ENCODE data around the gene SRBD1.

Gene SRBD1

GRCh38 chr2:45631319-45631718 lies 20.3 kb upstream of the SRBD1 start:
- DNase-seq, result no peak

DNA sequence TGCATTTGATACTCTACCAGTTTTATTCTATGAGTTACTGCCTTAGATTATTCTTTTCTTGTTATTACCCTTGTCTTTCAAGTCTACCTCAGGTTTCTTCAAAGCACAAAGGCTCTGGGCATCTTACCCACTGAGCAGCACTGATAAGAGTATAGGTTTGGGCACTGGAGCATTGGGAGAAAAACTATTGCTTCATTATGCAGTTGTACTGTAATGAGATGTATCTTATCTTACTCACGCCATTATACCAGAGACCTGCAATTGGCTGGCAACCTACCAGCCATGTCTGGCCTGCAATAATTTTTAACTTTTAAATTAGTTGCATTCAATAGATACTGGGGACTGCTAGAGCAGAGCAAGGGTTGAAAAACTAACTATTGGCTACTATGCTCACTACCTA lies 18.9 kb upstream of the SRBD1 start:
- no peak for DNase-seq

DNA sequence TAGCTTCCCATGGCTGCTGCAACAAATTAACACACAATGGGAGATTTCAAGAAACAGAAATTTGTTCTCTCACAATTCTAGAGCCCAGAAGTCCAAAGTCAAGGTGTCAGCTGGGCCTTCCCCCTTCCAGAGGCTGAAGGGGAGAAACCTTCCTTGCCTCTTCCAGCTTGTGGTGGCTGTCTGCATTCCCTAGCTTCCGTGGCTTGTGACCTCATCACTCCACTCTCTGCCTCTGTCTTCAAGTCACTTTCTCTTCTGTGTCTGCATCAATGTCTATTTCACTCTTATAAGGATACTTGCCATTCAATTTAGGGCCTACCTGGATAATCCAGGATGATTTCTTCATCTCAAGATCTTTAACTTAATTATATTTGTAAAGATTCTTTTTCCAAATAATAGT lies 16.8 kb upstream of the SRBD1 start:
- no peak for DNase-seq

- no peak for DNase-seq
These were observed 15.5 kb upstream of the SRBD1 start for GRCh38 chr2:45626387-45627221.

GRCh38 chr2:45625824-45626223 lies 14.8 kb upstream of the SRBD1 start:
- DNase-seq, result no peak

DNA sequence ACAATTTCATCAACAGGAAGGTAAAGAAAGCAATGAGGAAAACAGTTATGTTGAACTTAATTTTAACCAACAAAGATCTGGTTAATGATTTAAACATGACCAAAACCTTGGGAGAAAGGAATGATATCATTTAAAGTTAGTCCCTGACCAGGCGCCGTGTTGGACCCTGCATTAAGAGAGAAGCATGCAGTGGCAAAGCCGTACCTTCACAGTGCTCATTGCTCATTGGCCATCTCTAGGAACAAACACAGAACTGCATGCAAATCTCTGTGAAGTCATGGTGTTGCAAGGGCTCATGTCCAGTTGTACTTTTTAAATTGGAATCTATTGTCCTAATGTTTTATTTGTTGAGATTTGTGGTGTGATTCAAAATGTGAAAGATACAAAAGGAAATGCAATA lies 12.0 kb upstream of the SRBD1 start:
- DNase-seq, result no peak

DNA sequence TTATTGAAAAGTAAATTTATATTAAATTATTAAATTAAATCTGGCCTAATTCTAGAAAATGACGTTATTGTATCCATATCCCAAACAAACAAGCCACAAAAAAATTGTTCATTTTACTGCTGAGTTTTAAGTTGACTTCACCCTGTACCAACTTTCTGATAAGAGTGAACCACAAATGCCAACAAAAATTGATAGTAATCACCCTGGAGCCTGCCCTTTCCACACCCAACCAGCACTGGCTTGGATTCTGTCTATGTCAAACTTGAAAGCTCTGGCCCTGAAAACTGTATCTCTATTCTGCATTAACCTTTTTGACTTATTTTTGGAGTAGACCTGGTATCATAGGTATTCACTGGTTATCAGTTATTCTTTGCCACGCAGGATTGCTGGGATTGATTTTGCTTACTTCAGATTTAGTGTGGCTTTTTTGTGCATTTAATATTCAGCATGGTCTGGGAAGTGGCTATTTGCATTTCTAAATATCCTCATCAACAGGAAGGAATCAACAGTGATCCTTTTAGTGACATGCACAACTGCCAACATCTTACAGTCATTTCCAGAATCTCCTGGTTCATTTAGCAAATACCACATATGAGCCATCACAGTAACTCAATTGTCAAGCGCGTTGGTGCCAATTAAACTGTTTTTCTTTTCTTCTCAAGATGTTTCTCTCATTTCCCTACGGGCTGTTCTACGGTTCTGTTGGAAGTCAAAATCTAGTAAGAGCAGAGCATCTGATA lies 11.4 kb upstream of the SRBD1 start:
- DNase-seq, result no peak

DNA sequence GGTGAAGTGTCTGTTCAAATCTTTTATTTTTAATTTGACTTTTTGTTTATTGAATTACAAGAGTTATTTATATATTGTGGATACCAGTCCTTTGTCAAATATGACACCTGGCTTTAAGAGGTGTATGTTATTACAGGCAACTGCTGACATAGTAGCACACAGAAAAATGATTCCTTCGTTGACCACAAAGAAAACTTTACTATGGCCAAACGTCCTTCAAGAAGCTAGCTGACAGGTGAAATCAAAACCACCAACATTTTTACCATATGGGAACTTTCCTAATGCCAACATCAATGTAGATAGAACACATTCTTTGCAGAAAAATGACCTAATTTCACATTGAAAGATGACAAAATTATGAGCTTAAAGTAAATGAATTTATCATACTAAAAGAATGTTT lies 6.4 kb upstream of the SRBD1 start:
- DNase-seq, result no peak

GRCh38 chr2:45616658-45617411 lies 5.8 kb upstream of the SRBD1 start:
- DNase-seq, result no peak

GRCh38 chr2:45614871-45615415 lies 3.9 kb upstream of the SRBD1 start:
- DNase-seq, result no peak

- DNase-seq, result no peak
These were observed 3.3 kb upstream of the SRBD1 start for GRCh38 chr2:45614330-45614729.

GRCh38 chr2:45612731-45613130 lies 1.7 kb upstream of the SRBD1 start:
- no peak for DNase-seq

DNA sequence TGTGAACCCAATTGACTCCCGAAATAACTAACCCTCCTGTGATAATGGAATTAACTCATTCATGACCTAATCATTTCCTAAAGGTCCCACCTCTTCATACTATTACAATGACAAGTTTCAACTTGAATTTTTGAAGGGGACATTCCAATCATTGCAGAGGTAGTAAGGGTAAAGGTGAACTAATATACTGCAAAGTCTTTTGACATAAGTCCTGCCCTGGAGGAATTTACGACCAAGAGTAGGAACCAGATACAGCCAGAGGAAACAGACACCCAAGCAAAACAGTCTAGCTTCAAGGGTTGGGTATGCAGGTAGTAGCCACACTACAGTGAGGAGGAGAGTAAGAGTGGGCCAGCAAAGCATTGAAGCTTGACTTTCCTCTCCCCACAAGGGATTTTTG lies 1.2 kb upstream of the SRBD1 start:
- DNase-seq, result no peak

GRCh38 chr2:45610281-45611019 lies 617 bp downstream of the SRBD1 start:
- DNase-seq, result peak; percentile 38

- DNase-seq, result no peak
These were observed 3.4 kb downstream of the SRBD1 start for GRCh38 chr2:45607701-45608100.

GRCh38 chr2:45606796-45607195 lies 4.3 kb downstream of the SRBD1 start:
- no peak for DNase-seq

GRCh38 chr2:45605116-45605515 lies 6.0 kb downstream of the SRBD1 start:
- no peak for DNase-seq

DNA sequence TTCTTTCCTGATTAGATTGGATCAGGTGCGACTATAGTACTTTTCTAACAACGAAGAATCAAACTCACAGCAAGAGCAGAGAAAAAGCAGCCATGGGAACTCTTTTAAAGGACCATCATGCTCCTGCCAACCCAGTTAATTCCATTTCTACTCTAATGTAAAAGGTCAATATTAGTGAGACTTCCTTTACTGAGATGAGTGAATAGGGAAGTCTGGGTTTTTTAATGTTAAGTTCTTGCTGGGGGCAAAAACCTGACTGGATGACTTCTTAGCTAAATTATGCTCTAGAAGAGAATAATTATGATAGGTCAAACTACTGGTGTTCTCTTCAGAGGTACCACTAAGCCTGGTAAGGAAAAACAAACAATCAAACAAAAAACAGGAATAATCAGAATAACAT lies 8.4 kb downstream of the SRBD1 start:
- DNase-seq, result no peak

- no peak for DNase-seq
These were observed 12.5 kb downstream of the SRBD1 start for GRCh38 chr2:45598545-45598944.

- DNase-seq, result no peak
These were observed 14.3 kb downstream of the SRBD1 start for GRCh38 chr2:45596761-45597160.

GRCh38 chr2:45595721-45596435 lies 15.2 kb downstream of the SRBD1 start:
- DNase-seq, result no peak

DNA sequence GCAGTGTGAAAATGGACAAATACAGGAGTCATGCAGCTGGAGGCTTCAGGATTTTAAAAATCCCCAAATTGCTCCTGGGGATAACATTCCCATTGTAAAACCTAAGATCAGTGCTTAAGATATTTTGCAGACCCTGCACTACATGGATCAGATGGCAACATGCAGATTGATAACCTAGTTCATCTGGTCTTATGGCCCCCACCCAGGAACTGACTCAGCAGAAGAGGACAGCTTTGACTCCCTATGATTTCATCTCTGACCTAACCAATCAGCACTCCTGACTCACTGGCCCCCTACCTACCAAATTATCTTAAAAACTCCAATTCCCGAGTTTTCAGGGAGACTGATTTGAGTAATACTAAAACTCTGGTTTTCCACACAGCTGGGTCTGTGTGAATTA lies 20.0 kb downstream of the SRBD1 start:
- DNase-seq, result no peak
